ENCODE measurements around the gene APOBEC3H. TPM values are rescaled to one million over a fixed set of nuclear protein-coding genes. Genes with fewer than 3 reads are reported as not detected.
A peak's percentile ranks its signal among the peaks of the same experiment; 100 is the strongest.

Gene APOBEC3H
- polyA plus RNA-seq, 6 donors from 2014 or later = 0.77 to 1.2 TPM; not detected in 4

GRCh38 chr22:39106326-39106725, 9.3 kb downstream of the APOBEC3H start:
- no peaks in the 10 kb centered on the region for H3K36me3 Mint-ChIP-seq
- H3K27ac Mint-ChIP-seq = peak overlapping the region in 1 of 6 donors; percentile 59
- H3K27me3 Mint-ChIP-seq = no peaks in the 10 kb centered on the region
- no peak for DNase-seq
- no peaks in the 10 kb centered on the region for H3K9me3 Mint-ChIP-seq
- H3K4me3 Mint-ChIP-seq = no peak overlapping the region
- ATAC-seq (ENCODE audit: low read depth in 2 of 2) = no peak
- peaks cover 15 to 26% (median 25%) of the 10 kb centered on the region in 3 donors for H3K4me1 Mint-ChIP-seq

GRCh38 chr22:39108487-39108886, 11.4 kb downstream of the APOBEC3H start:
- Mint-ChIP-seq H3K4me3 (no peak overlapping the region), H3K27ac (peak overlapping the region in 3 of 6 donors; percentile 31 to 80 (median 76)), H3K36me3 (no peaks in the 10 kb centered on the region), H3K9me3 (no peaks in the 10 kb centered on the region), H3K27me3 (no peaks in the 10 kb centered on the region), H3K4me1 (peaks cover 19 to 31% (median 25%) of the 10 kb centered on the region in 3 donors)
- ATAC-seq (ENCODE audit: low read depth in 2 of 2) (no peak), DNase-seq (no peak)

- peak overlapping the region in 4 of 6 donors; percentile 41 to 84 (median 70) for H3K27ac Mint-ChIP-seq
- DNase-seq = no peak
- H3K9me3 Mint-ChIP-seq = no peaks in the 10 kb centered on the region
- ATAC-seq (ENCODE audit: low read depth in 2 of 2) = peak; percentile 52 to 55
- no peaks in the 10 kb centered on the region for H3K27me3 Mint-ChIP-seq
- H3K4me3 Mint-ChIP-seq = peak overlapping the region in 1 of 8 donors; percentile 69
- peaks cover 23 to 38% (median 34%) of the 10 kb centered on the region in 3 donors for H3K4me1 Mint-ChIP-seq
- H3K36me3 Mint-ChIP-seq = no peaks in the 10 kb centered on the region
These were observed 12.3 kb downstream of the APOBEC3H start for GRCh38 chr22:39109361-39109760.

GRCh38 chr22:39110631-39111561, 13.9 kb downstream of the APOBEC3H start:
- ATAC-seq (ENCODE audit: low read depth in 2 of 2) (peak; percentile 63 to 73), DNase-seq (peak; percentile 31)
- Mint-ChIP-seq H3K4me3 (peak overlapping the region in 1 of 8 donors; percentile 68), H3K4me1 (peaks cover 37 to 53% (median 49%) of the 10 kb centered on the region in 3 donors), H3K9me3 (no peaks in the 10 kb centered on the region), H3K27me3 (no peaks in the 10 kb centered on the region), H3K27ac (peak overlapping the region in 4 of 6 donors; percentile 7 to 67 (median 48)), H3K36me3 (no peaks in the 10 kb centered on the region)

GRCh38 chr22:39114112-39114511, 17.1 kb downstream of the APOBEC3H start:
- Mint-ChIP-seq H3K27ac (peak overlapping the region in 4 of 6 donors; percentile 72 to 91 (median 85)), H3K36me3 (no peaks in the 10 kb centered on the region), H3K4me3 (peak overlapping the region in 1 of 8 donors; percentile 9), H3K9me3 (no peaks in the 10 kb centered on the region), H3K27me3 (no peaks in the 10 kb centered on the region), H3K4me1 (peaks cover 45 to 70% (median 61%) of the 10 kb centered on the region in 3 donors)
- DNase-seq (no peak), ATAC-seq (ENCODE audit: low read depth in 2 of 2) (no peak)

GRCh38 chr22:39115570-39115969, 18.5 kb downstream of the APOBEC3H start:
- Mint-ChIP-seq H3K36me3 (no peaks in the 10 kb centered on the region), H3K27ac (peak overlapping the region; percentile 3 to 81 (median 67)), H3K27me3 (no peaks in the 10 kb centered on the region), H3K4me3 (peak overlapping the region in 7 of 8 donors; percentile 40 to 76 (median 71)), H3K9me3 (no peaks in the 10 kb centered on the region), H3K4me1 (peaks cover 40 to 58% (median 48%) of the 10 kb centered on the region in 3 donors)
- no peak for ATAC-seq (ENCODE audit: low read depth in 2 of 2)
- DNase-seq = no peak

GRCh38 chr22:39115977-39116621, 19.1 kb downstream of the APOBEC3H start:
- H3K27me3 Mint-ChIP-seq = no peaks in the 10 kb centered on the region
- no peak for ATAC-seq (ENCODE audit: low read depth in 2 of 2)
- DNase-seq = no peak
- peaks cover 36 to 55% (median 43%) of the 10 kb centered on the region in 3 donors for H3K4me1 Mint-ChIP-seq
- H3K36me3 Mint-ChIP-seq = no peaks in the 10 kb centered on the region
- H3K9me3 Mint-ChIP-seq = no peaks in the 10 kb centered on the region
- peak overlapping the region in 4 of 8 donors; percentile 21 to 71 (median 48) for H3K4me3 Mint-ChIP-seq
- H3K27ac Mint-ChIP-seq = peak overlapping the region; percentile 3 to 81 (median 67)

GRCh38 chr22:39117585-39118191, 20.6 kb downstream of the APOBEC3H start:
- no peaks in the 10 kb centered on the region for H3K9me3 Mint-ChIP-seq
- no peaks in the 10 kb centered on the region for H3K36me3 Mint-ChIP-seq
- H3K4me1 Mint-ChIP-seq = peaks cover 33 to 60% (median 36%) of the 10 kb centered on the region in 3 donors
- peak overlapping the region in 5 of 6 donors; percentile 55 to 95 (median 86) for H3K27ac Mint-ChIP-seq
- H3K4me3 Mint-ChIP-seq = peak overlapping the region in 6 of 8 donors; percentile 22 to 77 (median 43)
- no peaks in the 10 kb centered on the region for H3K27me3 Mint-ChIP-seq
- DNase-seq = peak; percentile 62
- ATAC-seq (ENCODE audit: low read depth in 2 of 2) = peak; percentile 60 to 64

GRCh38 chr22:39120983-39121382, 23.9 kb downstream of the APOBEC3H start:
- H3K27me3 Mint-ChIP-seq = no peaks in the 10 kb centered on the region
- H3K36me3 Mint-ChIP-seq = no peaks in the 10 kb centered on the region
- ATAC-seq (ENCODE audit: low read depth in 2 of 2) = no peak
- H3K4me3 Mint-ChIP-seq = no peak overlapping the region
- no peaks in the 10 kb centered on the region for H3K9me3 Mint-ChIP-seq
- peak overlapping the region in 2 of 6 donors; percentile 3 to 81 for H3K27ac Mint-ChIP-seq
- peaks cover 13 to 37% (median 21%) of the 10 kb centered on the region in 3 donors for H3K4me1 Mint-ChIP-seq
- no peak for DNase-seq

GRCh38 chr22:39122772-39123470, 25.9 kb downstream of the APOBEC3H start:
- ATAC-seq (ENCODE audit: low read depth in 2 of 2) (no peak), DNase-seq (no peak)
- Mint-ChIP-seq H3K27ac (peak overlapping the region in 1 of 6 donors; percentile 57), H3K36me3 (no peaks in the 10 kb centered on the region), H3K9me3 (no peaks in the 10 kb centered on the region), H3K27me3 (no peaks in the 10 kb centered on the region), H3K4me3 (peak overlapping the region in 1 of 8 donors; percentile 12), H3K4me1 (peaks cover 4 to 20% (median 13%) of the 10 kb centered on the region in 3 donors)

GRCh38 chr22:39123751-39124581, 26.9 kb downstream of the APOBEC3H start:
- peak overlapping the region in 4 of 6 donors; percentile 49 to 74 (median 64) for H3K27ac Mint-ChIP-seq
- H3K9me3 Mint-ChIP-seq = no peaks in the 10 kb centered on the region

GRCh38 chr22:39125622-39126021, 28.6 kb downstream of the APOBEC3H start:
- DNase-seq (no peak), ATAC-seq (ENCODE audit: low read depth in 2 of 2) (no peak)
- Mint-ChIP-seq H3K27ac (peak overlapping the region in 3 of 6 donors; percentile 49 to 62 (median 62)), H3K9me3 (no peaks in the 10 kb centered on the region), H3K27me3 (no peaks in the 10 kb centered on the region), H3K4me3 (no peak overlapping the region), H3K4me1 (peaks cover 0 to 20% (median 17%) of the 10 kb centered on the region in 3 donors), H3K36me3 (peaks cover 4 to 9% of the 10 kb centered on the region in 2 donors)

More at GRCh38 chr22:39123751-39124581, 26.9 kb downstream of the APOBEC3H start:
- Mint-ChIP-seq H3K27me3 (no peaks in the 10 kb centered on the region), H3K4me3 (peak overlapping the region in 1 of 8 donors; percentile 21), H3K4me1 (peaks cover 0 to 16% (median 15%) of the 10 kb centered on the region in 3 donors), H3K36me3 (no peaks in the 10 kb centered on the region)
- ATAC-seq (ENCODE audit: low read depth in 2 of 2) = peak in 1 of 2 donors; percentile 21
- no peak for DNase-seq
